Measurements from ENCODE around the gene FAM162A.

DNA sequence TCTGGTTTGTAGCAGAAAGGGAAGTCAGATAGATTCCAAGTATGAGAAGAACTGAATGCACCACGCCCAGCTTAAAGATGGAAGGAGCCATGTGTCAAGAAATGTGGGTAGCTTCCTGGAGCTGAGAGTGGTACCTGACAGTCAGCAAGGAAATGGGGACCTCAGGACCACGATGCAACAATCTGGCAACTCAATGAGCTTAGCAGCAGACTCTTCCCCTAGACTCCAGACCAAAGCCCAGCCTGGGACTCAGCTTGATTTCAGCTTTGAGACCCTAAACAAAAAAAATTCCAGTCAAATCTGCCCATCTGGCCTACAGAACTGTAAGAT lies 25.3 kb upstream of the FAM162A start:
- TF ChIP-seq, protein P1, sequence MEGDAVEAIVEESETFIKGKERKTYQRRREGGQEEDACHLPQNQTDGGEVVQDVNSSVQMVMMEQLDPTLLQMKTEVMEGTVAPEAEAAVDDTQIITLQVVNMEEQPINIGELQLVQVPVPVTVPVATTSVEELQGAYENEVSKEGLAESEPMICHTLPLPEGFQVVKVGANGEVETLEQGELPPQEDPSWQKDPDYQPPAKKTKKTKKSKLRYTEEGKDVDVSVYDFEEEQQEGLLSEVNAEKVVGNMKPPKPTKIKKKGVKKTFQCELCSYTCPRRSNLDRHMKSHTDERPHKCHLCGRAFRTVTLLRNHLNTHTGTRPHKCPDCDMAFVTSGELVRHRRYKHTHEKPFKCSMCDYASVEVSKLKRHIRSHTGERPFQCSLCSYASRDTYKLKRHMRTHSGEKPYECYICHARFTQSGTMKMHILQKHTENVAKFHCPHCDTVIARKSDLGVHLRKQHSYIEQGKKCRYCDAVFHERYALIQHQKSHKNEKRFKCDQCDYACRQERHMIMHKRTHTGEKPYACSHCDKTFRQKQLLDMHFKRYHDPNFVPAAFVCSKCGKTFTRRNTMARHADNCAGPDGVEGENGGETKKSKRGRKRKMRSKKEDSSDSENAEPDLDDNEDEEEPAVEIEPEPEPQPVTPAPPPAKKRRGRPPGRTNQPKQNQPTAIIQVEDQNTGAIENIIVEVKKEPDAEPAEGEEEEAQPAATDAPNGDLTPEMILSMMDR (IDR thresholded peaks at IDR 0.05; ENCODE audit: low read length) = no peak
- no peak for TF ChIP-seq EZH2 (IDR thresholded peaks at IDR 0.05; ENCODE audit: borderline replicate concordance, low read length)

Data from OCI-LY1 (cell line).